A549 (cell line): Measurements from ENCODE around the gene ZDHHC3. TPM values are rescaled to one million over a fixed set of nuclear protein-coding genes. Genes with fewer than 3 reads are reported as not detected.

ENCODE experiments used
- ATAC-seq, 2 experiments: fragments of 200-7000 bp in 1 of 2; fragments of >200 bp in 1 of 2; cut with Nextera tagmentation in 1 of 2; cut with Tn5 transposase in 1 of 2; 3 replicates each; pipeline versions ENCODE4 v1.8.0 to v1.9.1; 2018 to 2020; ENCODE audit warnings: mild to moderate bottlenecking in 1 of 2, moderate library complexity in 1 of 2
- CTCF ChIA-PET: fragments of 300-600 bp; sonication (Branson Sonifier 250); formaldehyde crosslinking; extraction: SDS; loops from one replicate; lab custom pipeline; 2021; ENCODE audit warnings: antibody characterized with exemption, inconsistent platforms; lab: Yijun Ruan, JAX
- POLR2A ChIA-PET: fragments of 350-600 bp; formaldehyde crosslinking; extraction: SDS; loops from one replicate; lab custom pipeline; 2021; ENCODE audit warnings: antibody characterized with exemption, inconsistent platforms; lab: Yijun Ruan, JAX
- DNase-seq, 2 experiments: peaks; one replicate each; pipeline versions ENCODE4 v3.0.0 to v3.0.0-alpha.2; 2011 to 2016; ENCODE audit warnings: low read depth in 1 of 2, low spot score in 1 of 2
- FAIRE-seq: peaks from 2 replicates; lab custom pipeline; 2011; peaks lifted over from hg19 to GRCh38; lab: Jason Lieb, UNC
- H3K27ac ChIP-seq, 2 experiments: fragments of >200 bp; sonication (Bioruptor Twin); formaldehyde crosslinking; 3 replicates each; pipeline ENCODE4 v1.5.1; 2016 to 2017
- H3K4me1 ChIP-seq: fragments of >200 bp; sonication (Bioruptor Twin); formaldehyde crosslinking; 3 replicates; pipeline ENCODE4 v1.6.1; 2016
- H3K4me2 ChIP-seq: fragments of >200 bp; sonication (Bioruptor Twin); formaldehyde crosslinking; 3 replicates; pipeline ENCODE4 v1.6.1; 2016
- H3K4me3 ChIP-seq: fragments of >200 bp; sonication (Bioruptor Twin); formaldehyde crosslinking; 3 replicates; pipeline ENCODE4 v1.5.1; 2016
- H3K9me3 ChIP-seq: fragments of >200 bp; sonication (Bioruptor Twin); formaldehyde crosslinking; 3 replicates; pipeline ENCODE4 v1.6.1; 2016
- CBX2 ChIP-seq: fragments of 200-600 bp; sonication (generic); IDR thresholded peaks from 2 replicates; pipeline ENCODE4 v1.6.1; 2016; ENCODE audit warnings: low read depth, mild to moderate bottlenecking, borderline replicate concordance
- CBX8 ChIP-seq: fragments of 200-600 bp; sonication (generic); IDR thresholded peaks from 2 replicates; pipeline ENCODE4 v1.6.1; 2016
- CTCF ChIP-seq: fragments of >200 bp; sonication (Bioruptor Twin); formaldehyde crosslinking; IDR thresholded peaks from 3 replicates; pipeline ENCODE4 v1.5.1; 2016
- EHF ChIP-seq: fragments of 250-450 bp; sonication (Bioruptor Pico); IDR thresholded peaks from 2 replicates; pipeline ENCODE4 v1.5.0; 2020; ENCODE audit warnings: mild to moderate bottlenecking
- EP300 ChIP-seq, 2 experiments: fragments of >200 bp; sonication (Bioruptor Twin); formaldehyde crosslinking; IDR thresholded peaks; 2 replicates in 1 of 2; 3 replicates in 1 of 2; pipeline ENCODE4 v1.6.1; 2016 to 2017
- FOSL2 ChIP-seq, 2 experiments: fragments of 450-650 bp in 1 of 2; fragments of >200 bp in 1 of 2; sonication (Bioruptor Twin) in 1 of 2; formaldehyde crosslinking; IDR thresholded peaks; 2 replicates each; pipeline versions ENCODE4 v1.5.0 to v1.6.1; 2016 to 2020; ENCODE audit warnings: mild to moderate bottlenecking in 1 of 2, moderate library complexity in 1 of 2
- FOXS1 ChIP-seq: fragments of 250-450 bp; sonication (Bioruptor Pico); IDR thresholded peaks from 2 replicates; pipeline ENCODE4 v1.5.0; 2020; ENCODE audit warnings: mild to moderate bottlenecking, moderate library complexity
- GATA3 ChIP-seq: IDR thresholded peaks from 2 replicates; pipeline ENCODE4 v1.6.1; 2012; ENCODE audit warnings: borderline replicate concordance
- HOXA7 ChIP-seq: fragments of 250-450 bp; sonication (Bioruptor Pico); IDR thresholded peaks from 2 replicates; pipeline ENCODE4 v1.5.0; 2020; ENCODE audit warnings: mild to moderate bottlenecking, moderate library complexity
- HOXB13 ChIP-seq: fragments of 250-450 bp; sonication (Bioruptor Pico); IDR thresholded peaks from 2 replicates; pipeline ENCODE4 v1.5.0; 2020; ENCODE audit warnings: low read depth, mild to moderate bottlenecking, moderate library complexity
- JUN ChIP-seq, 2 experiments: fragments of >200 bp; sonication (Bioruptor Twin); formaldehyde crosslinking; IDR thresholded peaks; 2 replicates in 1 of 2; 3 replicates in 1 of 2; pipeline ENCODE4 v1.6.1; 2016 to 2017
- KDM1A ChIP-seq: fragments of 200-600 bp; sonication (generic); IDR thresholded peaks from 2 replicates; pipeline ENCODE4 v1.6.1; 2016; ENCODE audit warnings: low read depth, mild to moderate bottlenecking
- MYC ChIP-seq: IDR thresholded peaks from 2 replicates; pipeline ENCODE4 v1.6.1; 2012; ENCODE audit warnings: mild to moderate bottlenecking, inconsistent platforms, low read length, improper control_type of control experiment, borderline replicate concordance
- NFE2L2 ChIP-seq: fragments of 150-350 bp; conservative IDR thresholded peaks from 2 replicates; pipeline ENCODE4 v1.6.1; 2014; ENCODE audit warnings: low read length
- NR3C1 ChIP-seq: fragments of >200 bp; sonication (Bioruptor Twin); formaldehyde crosslinking; IDR thresholded peaks from 3 replicates; pipeline ENCODE4 v1.6.1; 2017
- PHF8 ChIP-seq: fragments of 200-600 bp; sonication (generic); IDR thresholded peaks from 2 replicates; pipeline ENCODE4 v1.6.1; 2016; ENCODE audit warnings: low read depth, mild to moderate bottlenecking, antibody characterized with exemption, moderate library complexity, borderline replicate concordance
- POLR2AphosphoS2 ChIP-seq: conservative IDR thresholded peaks from 2 replicates; pipeline ENCODE4 v1.6.1; 2012; ENCODE audit warnings: low read length, improper control_type of control experiment, inconsistent platforms
- RCOR1 ChIP-seq: fragments of 150-350 bp; IDR thresholded peaks from 2 replicates; pipeline ENCODE4 v1.6.1; 2014; ENCODE audit warnings: antibody characterized with exemption, low read length, low read depth
- RFX5 ChIP-seq: fragments of 450-650 bp; IDR thresholded peaks from 2 replicates; pipeline ENCODE4 v1.7.1; 2014; ENCODE audit warnings: antibody characterized with exemption, mild to moderate bottlenecking, moderate library complexity
- RNF2 ChIP-seq: fragments of 200-600 bp; sonication (generic); IDR thresholded peaks from 2 replicates; pipeline ENCODE4 v1.6.1; 2016; ENCODE audit warnings: low read depth, mild to moderate bottlenecking, antibody characterized with exemption, moderate library complexity, borderline replicate concordance
- SREBF2 ChIP-seq: fragments of 450-650 bp; IDR thresholded peaks from 2 replicates; pipeline ENCODE4 v1.6.1; 2014; ENCODE audit warnings: mild to moderate bottlenecking, moderate library complexity
- TFCP2L1 ChIP-seq: fragments of 250-450 bp; sonication (Bioruptor Pico); IDR thresholded peaks from 2 replicates; pipeline ENCODE4 v1.5.0; 2021; ENCODE audit warnings: mild to moderate bottlenecking
- ZC3H11A ChIP-seq: fragments of 450-650 bp; IDR thresholded peaks from 2 replicates; pipeline ENCODE4 v1.6.1; 2014; ENCODE audit warnings: antibody characterized with exemption, mild to moderate bottlenecking
- ZSCAN20 ChIP-seq: fragments of 250-450 bp; sonication (Bioruptor Pico); IDR thresholded peaks from 2 replicates; pipeline ENCODE4 v1.8.0; 2022; ENCODE audit warnings: mild to moderate bottlenecking, moderate library complexity
- WGBS: methylation state at CpG from one replicate; pipeline ENCODE4 v1.1.6; 2017; ENCODE audit errors: missing lambda C conversion rate; 5-methylcytosine and 5-hydroxymethylcytosine counted together
- polyA plus RNA-seq, 4 experiments: library from polyadenylated mRNA; depleted of rRNA in 3 of 4; stranded (reverse); fragments of >200 nt; fragmentation: RNase III in 1 of 4; extraction: RNeasy Plus Mini Kit Qiagen cat#74134 plus additional on column Dnase treatment in 1 of 4; gene quantifications; 2 replicates in 3 of 4; 3 replicates in 1 of 4; pipeline ENCODE4 v1.2.3, GENCODE V29; 2011 to 2017
- TF ChIP-seq, protein P1 (sequence below): fragments of 250-450 bp; sonication (Bioruptor Pico); IDR thresholded peaks from 2 replicates; pipeline ENCODE4 v1.5.0; 2020; ENCODE audit warnings: low read depth, mild to moderate bottlenecking, moderate library complexity

ZDHHC3 gene
- polyA plus RNA-seq, 2 of the 4 experiments (the other 2 are of a cell fraction), result 28.7 to 57.7 TPM

GRCh38 chr3:44981751-44982150 lies 5.8 kb upstream of the ZDHHC3 start (continued):
- no peak for TF ChIP-seq CTCF
- no peak for TF ChIP-seq FOSL2 (IDR thresholded peaks at IDR 0.05)
- no peak for TF ChIP-seq FOSL2 (CRISPR knock-in tag; IDR thresholded peaks at IDR 0.05)
- no peak for TF ChIP-seq CBX8
- TF ChIP-seq TFCP2L1 (CRISPR knock-in tag), result no peak
- TF ChIP-seq CBX2, result no peak

- ChIA-PET POLR2A (no interaction called here), CTCF (interaction anchor here (1.4 kb wide), 1 partner anchor 12 kb away, joined by 4 read pairs; no protein-coding TSS in a partner anchor)
- no peak for FAIRE-seq
- Histone ChIP-seq H3K4me1 (peaks cover 8% of the 10 kb centered on the region; the same call in 1 of the 3 replicates), H3K9me3 (no peaks in the 10 kb centered on the region), H3K4me3 (no peak overlapping the region), H3K4me2 (no peak overlapping the region), H3K27ac (no peak overlapping the region)
- no peak for DNase-seq
- ATAC-seq, result no peak
- 100% methylated on average over 1 of the region's 1 CpG for WGBS
- TF ChIP-seq CTCF (no peak), EHF (CRISPR knock-in tag) (no peak), RCOR1 (no peak), SREBF2 (no peak), KDM1A (no peak)
- TF ChIP-seq, protein P1, sequence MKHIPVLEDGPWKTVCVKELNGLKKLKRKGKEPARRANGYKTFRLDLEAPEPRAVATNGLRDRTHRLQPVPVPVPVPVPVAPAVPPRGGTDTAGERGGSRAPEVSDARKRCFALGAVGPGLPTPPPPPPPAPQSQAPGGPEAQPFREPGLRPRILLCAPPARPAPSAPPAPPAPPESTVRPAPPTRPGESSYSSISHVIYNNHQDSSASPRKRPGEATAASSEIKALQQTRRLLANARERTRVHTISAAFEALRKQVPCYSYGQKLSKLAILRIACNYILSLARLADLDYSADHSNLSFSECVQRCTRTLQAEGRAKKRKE, result no peak
Observed at GRCh38 chr3:44981220-44981619, 5.2 kb upstream of the ZDHHC3 start.

DNA sequence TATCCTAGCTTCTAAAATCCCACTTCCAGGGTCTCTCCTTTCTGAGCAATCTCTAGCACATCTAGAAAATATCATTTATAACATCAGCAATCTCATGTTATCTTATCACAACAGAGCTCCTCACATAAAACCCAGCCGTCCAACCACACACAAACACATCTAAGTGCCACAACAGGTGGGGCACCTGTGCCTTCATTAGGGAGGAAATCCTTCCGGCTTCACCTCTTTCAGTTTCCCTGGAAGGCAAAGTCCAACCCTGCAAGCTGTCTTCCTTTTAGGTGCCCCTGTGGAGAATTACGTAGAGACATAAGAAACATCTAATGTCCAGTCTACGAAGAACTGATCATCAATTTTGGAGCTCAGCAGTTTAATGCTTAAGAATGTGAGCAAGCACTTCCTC lies 1.6 kb downstream of the ZDHHC3 start:
- H3K9me3 ChIP-seq, result no peaks in the 10 kb centered on the region
- POLR2A ChIA-PET, result no interaction called here
- peak overlapping the region; percentile 70 for H3K4me2 ChIP-seq
- FAIRE-seq (no peak), DNase-seq (no peak), ATAC-seq (no peak)
- 93% methylated on average over 4 of the region's 4 CpGs for WGBS
- CTCF ChIA-PET, result interaction anchor here (1.3 kb wide), 1 partner anchor 13 kb away, joined by 3 read pairs; no protein-coding TSS in a partner anchor
- TF ChIP-seq ZC3H11A (no peak), HOXA7 (CRISPR knock-in tag) (no peak), EP300 (IDR thresholded peaks at IDR 0.05) (no peak), NFE2L2 (no peak), NR3C1 (no peak), RNF2 (no peak)
- H3K27ac ChIP-seq, result 0 out of 6 replicates have a peak overlapping the region, but pooled peaks of 1 of the 2 experiments have one; percentile 97
- peak overlapping the region; percentile 87; the same call in 1 of the 3 replicates for H3K4me3 ChIP-seq
- H3K4me1 ChIP-seq, result peaks cover 13% of the 10 kb centered on the region; the same call in 2 of the 3 replicates

DNA sequence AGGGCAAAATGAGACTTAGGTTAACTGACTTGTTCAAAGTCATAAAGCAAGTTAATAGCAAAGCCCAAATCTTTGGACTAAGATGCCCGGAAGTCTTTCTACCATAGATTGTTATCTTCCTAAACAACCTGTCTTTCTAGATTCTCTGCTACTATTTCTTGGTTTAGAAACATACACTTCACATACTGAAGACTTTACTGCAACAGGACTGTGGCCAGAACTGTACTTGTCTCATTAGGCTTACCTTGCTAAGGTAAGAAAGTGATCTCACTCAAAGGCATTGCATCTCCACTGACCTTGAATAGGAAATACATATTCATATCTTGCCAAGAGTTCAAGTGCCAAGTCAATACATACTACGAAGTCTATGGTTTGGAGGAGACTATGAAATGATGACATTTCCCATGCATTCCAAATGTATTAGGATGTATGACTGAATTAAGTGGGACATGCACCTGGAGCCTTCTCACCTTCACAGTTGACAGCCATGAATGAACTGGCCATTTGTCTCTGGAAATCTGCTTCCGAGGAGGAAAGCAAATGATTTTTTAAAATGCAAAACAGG lies 5.0 kb downstream of the ZDHHC3 start:
- Histone ChIP-seq H3K4me1 (peaks cover 12% of the 10 kb centered on the region; the same call in 2 of the 3 replicates), H3K9me3 (no peaks in the 10 kb centered on the region), H3K27ac (no peak overlapping the region), H3K4me3 (no peak overlapping the region), H3K4me2 (no peak overlapping the region)
- DNase-seq (no peak), ATAC-seq (no peak), FAIRE-seq (no peak)
- ChIA-PET POLR2A (no interaction called here), CTCF (no interaction called here)
- 85% methylated on average over 3 of the region's 3 CpGs for WGBS
- TF ChIP-seq ZSCAN20 (CRISPR knock-in tag) (no peak), CTCF (no peak), POLR2AphosphoS2 (no peak), HOXB13 (CRISPR knock-in tag) (no peak), GATA3 (no peak), MYC (no peak), JUN (IDR thresholded peaks at IDR 0.05) (no peak), CBX2 (no peak), PHF8 (no peak), ZC3H11A (no peak), RFX5 (no peak), FOXS1 (CRISPR knock-in tag) (no peak)
